NCI-H1694 (cell line): ENCODE data around the gene ATP8A2.

Experiments
- DNase-seq: peaks from one replicate; lab custom pipeline; 2025; lab: John Stamatoyannopoulos, UW

ATP8A2 gene

DNA sequence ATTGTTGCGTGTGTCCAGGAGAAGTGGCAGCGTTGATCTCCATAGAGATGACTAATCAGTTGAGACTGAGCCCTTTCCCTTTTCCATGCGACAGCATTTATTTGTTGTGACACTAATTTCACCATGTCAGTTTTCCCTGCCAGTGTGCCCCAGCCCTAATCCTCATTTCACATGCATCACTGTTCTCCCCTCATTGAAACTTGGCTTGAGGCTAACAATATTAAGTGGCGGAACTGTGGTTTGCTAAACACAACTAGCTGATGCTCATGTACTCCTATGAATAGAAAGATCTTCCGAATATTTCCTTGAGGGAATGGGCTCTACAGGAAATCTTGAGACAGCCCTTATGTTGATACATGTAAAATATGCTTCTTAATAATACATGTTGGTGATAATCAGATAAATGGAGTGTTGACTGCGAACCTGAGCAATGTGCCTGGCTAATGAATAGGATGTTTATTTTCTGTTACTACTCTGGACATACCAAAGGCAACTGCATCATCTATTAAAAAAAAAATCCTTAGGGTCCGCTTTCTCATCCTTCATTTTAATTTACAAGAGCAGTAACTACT, 258.6 kb downstream of the ATP8A2 start:
- peak; percentile 48 for DNase-seq

- no peak for DNase-seq
These were observed 260.6 kb downstream of the ATP8A2 start for GRCh38 chr13:25632166-25632888.

DNA sequence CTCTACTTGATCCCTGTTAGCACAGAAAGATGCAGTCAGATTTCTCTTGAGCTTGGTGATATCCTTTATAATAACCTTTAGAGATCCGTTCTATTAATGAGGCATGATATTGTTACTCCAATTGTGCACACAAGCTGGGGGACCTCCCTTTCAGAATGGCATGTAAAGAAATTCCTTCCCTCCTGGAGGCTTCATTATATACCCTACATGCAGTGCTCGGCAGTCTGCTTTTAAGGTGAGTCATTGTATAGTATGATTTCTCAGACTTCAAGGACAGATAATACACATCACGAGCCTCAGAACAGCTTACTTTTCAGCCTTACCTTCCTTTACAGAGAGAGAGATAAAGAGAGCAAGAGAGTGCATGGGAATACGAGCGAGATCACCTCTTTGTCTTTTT, 261.3 kb downstream of the ATP8A2 start:
- DNase-seq = no peak

- DNase-seq = no peak
These were observed 273.9 kb downstream of the ATP8A2 start for GRCh38 chr13:25645681-25646080.

- DNase-seq = no peak
These were observed 277.3 kb downstream of the ATP8A2 start for GRCh38 chr13:25649001-25649633.

DNA sequence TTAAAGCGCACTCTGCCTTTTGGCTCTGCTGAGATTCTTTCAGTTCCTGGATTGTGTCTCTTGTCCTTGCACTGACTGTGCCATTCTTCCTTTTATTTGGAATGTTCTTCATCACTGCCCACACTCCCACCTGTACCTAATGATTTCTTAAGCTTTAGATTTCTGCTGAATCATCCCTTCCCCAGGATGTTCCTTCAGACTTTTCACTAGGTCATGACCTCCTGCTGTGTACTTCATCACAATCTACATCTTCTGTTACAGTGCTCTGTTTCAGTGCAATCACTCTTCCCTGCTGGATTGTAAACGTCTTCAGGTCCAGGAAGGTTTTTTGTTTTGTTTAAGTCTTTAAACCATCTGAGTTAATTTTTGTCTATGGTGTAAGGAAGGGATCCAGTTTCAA, 281.0 kb downstream of the ATP8A2 start:
- no peak for DNase-seq

DNA sequence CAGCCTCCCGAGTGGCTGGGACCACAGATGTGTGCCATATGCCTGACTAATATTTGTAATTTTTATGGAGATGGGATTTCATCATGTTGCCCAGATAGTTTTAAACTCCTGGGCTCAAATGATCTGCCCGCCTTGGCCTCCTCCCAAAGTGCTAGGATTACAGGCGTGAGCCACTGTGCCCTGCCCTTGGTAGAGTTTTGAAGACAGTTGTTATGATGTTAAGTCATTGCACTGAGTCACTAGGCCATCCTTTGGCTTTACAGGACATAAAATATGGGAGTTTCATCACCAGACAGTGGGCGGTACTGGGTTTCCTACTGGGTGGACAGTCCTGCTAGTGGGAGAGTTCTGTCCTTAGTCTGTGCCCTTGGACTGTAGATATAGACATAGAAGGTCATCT, 282.5 kb downstream of the ATP8A2 start:
- DNase-seq = no peak

- peak; percentile 27 for DNase-seq
These were observed 285.4 kb downstream of the ATP8A2 start for GRCh38 chr13:25657157-25657556.

DNA sequence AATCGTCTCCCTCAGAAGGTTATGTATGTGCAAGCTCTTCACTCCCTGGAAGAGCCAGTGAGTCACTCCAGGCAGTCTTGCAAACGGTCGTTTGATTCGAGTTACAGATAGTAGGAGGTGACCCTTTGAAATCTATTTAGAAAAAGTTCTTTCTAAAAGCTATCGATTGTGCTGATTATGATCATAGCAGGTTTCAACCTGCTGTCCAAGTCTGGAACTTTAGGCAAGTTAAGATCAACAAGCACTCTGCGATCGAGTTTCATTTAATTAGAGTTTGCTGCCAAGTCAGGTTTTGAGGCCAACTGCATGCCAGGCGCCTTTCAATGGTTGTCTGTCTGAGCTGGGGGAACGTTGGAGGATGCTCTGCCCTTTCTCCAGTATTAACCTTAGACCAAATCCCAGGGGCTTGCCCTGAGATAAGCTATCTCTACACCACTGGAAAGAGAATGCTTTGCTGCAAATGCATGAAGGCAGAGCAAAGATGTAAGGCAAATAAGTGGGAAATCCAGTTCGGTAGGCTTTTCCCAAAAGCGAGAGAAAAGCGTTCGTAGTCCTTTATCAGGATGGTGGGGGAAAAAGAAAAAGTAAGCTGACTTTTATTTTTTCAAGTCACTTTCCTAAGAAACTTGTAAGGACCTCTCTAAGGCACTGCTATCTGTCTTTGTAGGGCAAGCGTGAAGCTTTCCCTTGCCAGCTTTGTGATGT, 287.5 kb downstream of the ATP8A2 start:
- peak; percentile 38 for DNase-seq

DNA sequence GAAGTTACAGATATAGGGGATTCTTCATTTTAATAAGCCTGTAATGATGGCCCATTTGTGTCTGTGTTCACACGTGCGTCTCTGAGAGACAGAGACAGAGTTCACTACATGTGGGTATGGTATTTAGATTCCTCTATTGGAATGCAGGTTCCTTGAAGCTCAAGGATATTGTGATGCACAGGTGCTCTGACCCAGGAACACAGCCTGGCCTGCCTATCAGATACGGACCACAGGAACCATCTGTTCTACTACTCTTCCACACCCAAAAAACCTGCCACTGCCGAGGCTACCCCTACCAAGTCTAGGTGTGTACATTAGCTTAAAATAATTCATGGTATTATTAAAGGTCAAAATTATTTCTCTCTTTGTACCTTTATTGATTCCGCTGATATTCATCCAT, 289.2 kb downstream of the ATP8A2 start:
- DNase-seq = no peak

DNA sequence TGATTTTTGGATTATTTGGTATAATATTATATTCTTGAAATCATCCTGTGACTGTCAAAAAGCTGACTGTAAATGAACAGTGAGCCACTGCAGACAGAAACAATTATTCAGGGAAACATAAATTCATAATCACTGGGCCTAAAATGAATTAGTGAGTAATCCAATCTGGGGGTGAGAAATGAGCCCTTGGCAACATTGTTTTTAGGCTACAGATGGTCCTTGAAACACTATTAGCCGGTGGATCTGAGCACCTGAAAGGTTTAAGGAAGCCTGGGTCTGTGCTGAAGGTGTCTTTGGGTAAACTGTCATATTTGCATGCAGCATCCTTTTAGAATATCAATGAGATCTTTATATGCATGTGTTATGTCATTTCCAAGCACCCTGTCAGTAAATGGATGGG, 290.7 kb downstream of the ATP8A2 start:
- DNase-seq = no peak

DNA sequence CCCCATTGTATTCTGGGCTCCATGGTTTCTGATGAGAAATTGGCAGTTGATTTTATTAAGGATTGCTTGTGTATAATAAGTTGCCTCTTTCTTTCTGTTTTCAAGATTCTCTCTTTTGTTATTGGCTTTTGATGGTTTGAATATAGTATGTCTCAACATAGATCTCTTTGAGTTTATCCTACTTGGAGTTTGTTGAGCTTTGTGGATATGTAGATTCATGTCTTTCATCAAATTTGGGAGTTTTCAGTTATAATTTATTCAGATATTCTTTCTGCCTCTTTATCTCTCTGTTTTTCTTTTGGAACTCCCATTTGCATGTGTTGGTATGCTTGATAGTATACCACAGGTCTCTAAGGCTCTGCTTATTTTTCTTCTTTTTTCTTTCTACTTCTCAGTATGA, 296.6 kb downstream of the ATP8A2 start:
- DNase-seq = no peak

DNA sequence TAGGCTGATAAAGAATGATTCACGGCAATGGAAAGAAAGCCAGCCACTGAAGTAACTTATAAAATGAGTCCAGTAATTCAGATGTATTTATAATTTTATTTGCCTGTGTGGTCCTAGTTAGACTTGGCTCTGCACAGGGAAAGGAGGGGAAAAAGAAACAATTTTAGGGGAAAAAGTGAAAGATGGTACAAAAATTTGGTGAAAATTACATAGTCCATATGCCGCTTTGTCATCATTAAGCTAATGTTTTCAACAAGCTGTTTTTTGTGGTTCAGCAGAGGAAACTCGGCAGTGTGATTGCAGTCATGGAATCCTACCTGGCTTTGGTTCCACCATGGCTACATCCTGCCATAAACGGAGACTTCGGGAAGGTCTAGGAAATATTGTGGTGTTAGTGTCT, 301.9 kb downstream of the ATP8A2 start:
- DNase-seq = no peak

DNA sequence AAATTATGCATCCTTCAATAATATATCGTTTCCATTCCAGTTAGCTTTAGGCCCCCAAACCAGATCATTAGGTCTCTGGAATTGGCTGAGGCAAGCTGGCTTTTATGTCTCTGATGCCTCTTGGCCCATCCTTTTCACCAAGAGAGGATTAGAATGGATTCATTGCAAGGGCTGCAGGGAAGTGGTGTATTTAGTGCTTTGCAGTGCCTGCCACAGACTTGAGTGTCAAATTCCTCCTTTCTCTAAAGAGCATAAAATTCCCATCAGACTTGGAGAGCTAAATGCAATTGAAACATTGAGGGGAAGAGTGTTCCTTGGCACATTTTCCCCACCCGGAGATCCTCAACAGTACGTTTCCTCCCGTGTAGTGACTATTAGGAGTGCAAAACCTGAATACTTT, 302.6 kb downstream of the ATP8A2 start:
- DNase-seq = no peak

DNA sequence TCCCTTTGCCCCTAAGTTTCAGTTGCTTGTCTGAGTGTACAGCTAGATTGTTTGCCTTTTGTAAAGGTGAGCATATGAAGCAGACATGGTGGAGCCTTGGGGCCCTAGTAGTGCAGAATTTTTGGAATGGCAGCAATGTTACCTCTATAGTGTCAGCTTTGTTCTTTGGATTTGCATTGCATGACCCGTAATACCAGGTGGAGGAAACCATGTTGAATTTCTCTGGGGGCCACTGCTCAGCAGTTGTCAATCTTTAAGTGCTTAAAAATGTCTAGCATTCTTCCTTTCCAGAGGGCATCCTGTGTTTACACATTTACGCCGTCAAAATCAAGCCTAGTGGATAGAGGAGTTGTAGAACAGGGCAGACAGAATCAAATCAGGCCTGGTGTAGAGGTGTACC, 303.3 kb downstream of the ATP8A2 start:
- DNase-seq = no peak

GRCh38 chr13:25677956-25678355, 306.2 kb downstream of the ATP8A2 start:
- DNase-seq = no peak

DNA sequence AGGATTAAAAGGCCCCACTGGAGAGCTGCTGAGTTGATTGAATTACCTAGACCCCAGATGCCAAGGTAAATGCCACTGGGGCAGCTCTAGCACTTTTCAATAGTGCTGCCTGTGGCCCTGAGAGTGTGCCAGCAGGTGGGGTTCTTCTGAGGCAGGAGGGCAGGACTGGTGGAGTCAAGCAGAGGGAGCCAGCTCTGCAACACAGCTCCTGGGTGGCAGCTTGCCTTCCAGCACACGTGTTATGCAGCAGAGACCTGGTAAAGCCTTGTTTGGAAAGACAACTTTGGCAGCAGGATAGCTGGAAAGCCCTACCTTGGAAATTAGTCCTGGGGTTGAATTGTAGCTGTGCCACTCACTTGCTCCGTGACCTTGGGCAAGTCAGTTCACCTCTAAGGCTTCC, 306.6 kb downstream of the ATP8A2 start:
- peak; percentile 30 for DNase-seq

DNA sequence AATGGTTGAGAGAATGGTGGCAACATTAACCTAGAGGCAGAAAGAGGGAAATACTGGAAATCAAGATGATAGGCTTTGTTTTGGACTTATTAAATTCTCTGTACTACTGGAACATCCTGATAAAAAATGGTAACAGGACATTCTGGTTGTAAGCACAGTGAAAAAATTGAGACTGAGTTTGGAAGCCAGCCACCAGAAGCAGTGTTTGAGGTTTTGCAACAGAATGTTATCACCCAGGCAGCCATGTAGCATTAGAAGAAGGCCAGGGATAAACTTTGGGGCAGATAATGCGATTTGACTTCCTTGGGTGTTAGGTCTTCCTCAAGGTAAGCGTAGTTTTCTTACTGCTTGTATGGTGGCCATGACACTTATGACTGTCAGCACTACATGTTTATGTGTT, 307.4 kb downstream of the ATP8A2 start:
- no peak for DNase-seq

DNA sequence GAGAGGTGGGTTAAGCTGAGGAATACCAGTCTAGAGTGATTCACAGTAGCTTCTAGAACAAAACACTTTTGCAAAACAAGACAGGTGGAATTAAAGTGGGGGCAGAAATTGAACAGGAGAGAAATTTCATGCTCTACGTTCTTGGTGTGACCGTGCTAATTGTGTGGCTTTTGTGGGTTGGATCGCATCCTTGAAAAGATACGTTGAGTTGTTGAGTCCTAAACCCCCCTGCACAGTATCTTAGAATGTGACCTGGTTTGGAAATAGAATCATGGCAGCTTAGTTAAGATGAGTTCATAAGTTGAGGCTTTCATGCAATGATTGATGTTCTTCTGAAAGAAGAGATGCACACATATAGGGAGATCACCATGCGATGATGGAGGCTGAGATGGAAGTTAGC, 308.2 kb downstream of the ATP8A2 start:
- no peak for DNase-seq

DNA sequence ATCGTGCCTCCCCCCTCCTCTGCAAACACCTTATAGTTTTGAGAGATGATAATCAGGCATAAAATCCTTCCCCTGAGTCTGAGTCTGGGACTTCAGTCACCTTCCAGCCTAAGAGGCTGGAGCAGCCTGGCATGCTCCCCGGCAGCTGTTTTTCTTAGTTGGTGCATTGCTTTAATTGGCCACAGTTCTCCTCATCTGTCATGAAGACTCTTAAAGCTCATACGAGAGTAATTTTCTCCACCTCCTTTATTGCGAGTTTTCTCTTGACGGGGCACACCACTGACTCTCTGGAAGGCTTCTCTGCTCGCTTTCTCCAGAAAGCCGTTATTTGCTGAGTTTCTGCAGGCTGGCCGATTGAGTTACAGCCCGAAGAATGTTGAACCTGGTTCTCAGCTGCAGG, 310.5 kb downstream of the ATP8A2 start:
- no peak for DNase-seq

DNA sequence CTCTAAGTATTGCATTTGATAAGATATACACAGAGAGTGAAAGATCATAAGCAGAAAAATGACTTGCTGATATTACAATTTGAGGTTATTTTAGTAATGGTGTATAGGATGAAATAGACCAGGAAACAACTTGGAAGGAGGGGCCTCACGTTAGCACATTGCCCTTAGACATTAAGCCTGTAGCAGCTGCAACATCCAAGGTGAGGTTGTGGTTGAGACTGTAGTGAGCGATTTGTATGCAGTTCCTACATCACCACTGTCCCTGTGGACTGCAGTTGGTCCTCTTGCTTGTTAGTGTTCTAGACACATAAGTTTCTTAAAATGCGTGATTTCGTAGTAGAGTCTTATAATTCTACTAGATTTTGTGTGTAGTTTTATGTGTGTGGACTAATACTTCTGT, 311.3 kb downstream of the ATP8A2 start:
- DNase-seq = no peak

DNA sequence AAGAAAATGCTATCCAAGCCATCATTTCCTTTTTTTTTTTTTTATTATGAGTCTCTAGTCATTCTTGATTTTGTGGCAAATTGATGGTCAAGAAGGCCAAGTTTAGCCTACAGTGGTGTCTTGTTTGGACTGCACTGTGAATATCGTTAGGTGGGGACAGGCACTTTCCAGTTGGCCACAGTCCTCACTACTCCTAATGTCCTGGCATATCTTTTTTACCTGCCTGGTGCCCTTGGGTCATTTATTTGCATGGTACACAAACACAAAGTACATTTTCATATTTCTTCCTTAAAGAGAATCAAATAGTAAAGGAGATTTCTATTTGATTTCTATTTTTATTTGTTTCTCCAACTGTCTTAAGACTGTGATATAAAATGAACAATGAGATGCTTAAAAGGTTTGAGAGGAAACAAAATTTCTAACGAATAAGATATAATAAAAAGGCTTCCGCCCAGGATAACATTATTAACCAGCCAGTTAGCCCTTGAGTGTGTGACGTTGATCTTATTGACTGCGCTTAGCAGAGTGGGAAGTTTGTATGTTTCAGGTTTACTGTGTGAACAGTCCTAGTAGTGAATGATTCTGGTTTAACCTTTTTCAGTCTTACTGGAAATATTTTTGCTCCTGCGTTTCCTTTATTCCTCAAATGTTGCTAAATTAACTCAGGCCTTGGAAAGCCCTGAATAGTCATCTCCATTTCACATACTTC, 312.0 kb downstream of the ATP8A2 start:
- no peak for DNase-seq
